ENCODE results near the gene KRT83.

DNA sequence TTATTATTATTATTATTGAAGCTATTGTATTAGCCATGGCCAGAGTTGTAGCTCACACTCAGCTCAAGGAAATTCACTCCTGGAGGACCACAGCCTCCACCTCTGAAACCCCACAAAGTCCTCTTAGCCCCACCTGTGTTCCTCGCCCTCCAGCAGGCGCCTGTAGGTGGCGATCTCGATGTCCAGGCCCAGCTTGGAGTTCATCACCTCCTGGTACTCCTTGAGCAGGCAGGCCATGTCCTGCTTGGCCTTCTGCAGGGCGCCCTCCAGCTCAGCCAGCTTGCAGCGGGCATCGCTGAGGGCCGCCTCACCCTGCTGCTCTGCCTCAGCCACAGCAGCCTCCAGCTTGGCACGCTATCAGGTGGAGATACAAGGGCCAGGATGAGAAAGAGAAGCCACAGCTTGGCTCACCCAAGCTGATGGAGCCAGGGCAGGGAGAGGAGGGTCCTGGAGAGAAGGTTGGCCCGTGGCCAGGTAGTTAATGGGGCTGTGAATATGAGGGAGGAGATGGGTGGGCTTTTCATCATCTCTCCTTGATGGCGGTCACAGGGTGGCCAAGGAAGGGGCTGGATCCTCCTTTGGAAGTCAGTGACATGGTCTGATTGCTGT is 41.0 kb upstream of the KRT83 start:
- TF ChIP-seq CTCF (IDR thresholded peaks at IDR 0.05) (no peak), POLR2A (IDR thresholded peaks at IDR 0.05) (no peak)

All from uterus (tissue), 2 donors.